GM21526 (cell line): ENCODE results near the gene POLD3.

Experiments
- ATAC-seq: cut with Tn5 transposase; IDR thresholded peaks from one replicate; pipeline ENCODE4 v1.9.1; 2021; ENCODE audit warnings: moderate library complexity; ENCODE audit not compliant: unreplicated experiment, low FRiP score

Gene POLD3

GRCh38 chr11:74684661-74685060 lies 92.3 kb downstream of the POLD3 start:
- ATAC-seq, result no peak

- ATAC-seq, result no peak
Measured at GRCh38 chr11:74685338-74685737, 93.0 kb downstream of the POLD3 start.

- ATAC-seq, result no peak
Measured at GRCh38 chr11:74685905-74686304, 93.5 kb downstream of the POLD3 start.

- ATAC-seq, result no peak
Measured at GRCh38 chr11:74686792-74687191, 94.4 kb downstream of the POLD3 start.

GRCh38 chr11:74687237-74688023 lies 95.0 kb downstream of the POLD3 start:
- no peak for ATAC-seq

GRCh38 chr11:74689666-74690065 lies 97.3 kb downstream of the POLD3 start:
- no peak for ATAC-seq

GRCh38 chr11:74691755-74692154 lies 99.4 kb downstream of the POLD3 start:
- ATAC-seq, result no peak
